ENCODE measurements around the gene TMEM87A.

TMEM87A gene

DNA sequence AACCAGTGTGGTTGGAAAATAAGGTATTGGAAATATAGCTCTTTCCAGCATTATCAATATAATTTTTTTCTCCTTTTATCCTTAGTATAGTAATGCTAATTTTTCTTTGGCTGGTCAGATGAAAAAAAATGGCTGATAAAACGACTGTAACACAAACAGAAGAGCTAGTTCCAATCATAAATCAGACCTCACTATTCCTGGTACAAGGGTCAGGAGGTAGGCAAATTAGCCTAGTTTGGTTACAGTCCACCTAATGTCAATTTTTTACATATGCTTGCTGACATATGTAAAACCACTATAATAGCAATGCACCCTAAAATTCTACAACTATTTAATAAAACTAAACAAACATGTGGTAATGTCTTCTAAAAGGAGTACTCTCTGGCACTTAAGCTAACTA is 45.2 kb downstream of the TMEM87A start:
- TF ChIP-seq EZH2phosphoT487 (IDR thresholded peaks at IDR 0.05; ENCODE audit: low read length) (no peak), EZH2 (optimal IDR thresholded peaks at IDR 0.05; ENCODE audit: low read depth, low read length) (no peak)
- Histone ChIP-seq H3K4me2 (ENCODE audit: low read depth, low read length) (no peak overlapping the region), H3K4me1 (ENCODE audit: low read length) (no peaks in the 10 kb centered on the region), H3K27me3 (replicated peaks; ENCODE audit: insufficient read depth, low read length) (no peaks in the 10 kb centered on the region), H2AFZ (ENCODE audit: low read length) (no peak overlapping the region), H3K9me3 (replicated peaks; ENCODE audit: insufficient read depth, low read length) (no peaks in the 10 kb centered on the region), H3F3A (ENCODE audit: insufficient read depth, low read length) (no peaks in the 10 kb centered on the region), H4K20me1 (ENCODE audit: insufficient read depth, low read length) (no peaks in the 10 kb centered on the region), H3K27ac (ENCODE audit: low read length) (no peak overlapping the region), H3K4me3 (ENCODE audit: low read length) (no peak overlapping the region), H3K9me2 (replicated peaks; ENCODE audit: insufficient read depth, low read length) (no peaks in the 10 kb centered on the region), H3K79me2 (ENCODE audit: low read length) (no peaks in the 10 kb centered on the region), H3K36me3 (replicated peaks; ENCODE audit: insufficient read depth, low read length) (peaks cover 4% of the 10 kb centered on the region), H3K9ac (ENCODE audit: low read length) (no peak overlapping the region)
- no peak for DNase-seq

DNA sequence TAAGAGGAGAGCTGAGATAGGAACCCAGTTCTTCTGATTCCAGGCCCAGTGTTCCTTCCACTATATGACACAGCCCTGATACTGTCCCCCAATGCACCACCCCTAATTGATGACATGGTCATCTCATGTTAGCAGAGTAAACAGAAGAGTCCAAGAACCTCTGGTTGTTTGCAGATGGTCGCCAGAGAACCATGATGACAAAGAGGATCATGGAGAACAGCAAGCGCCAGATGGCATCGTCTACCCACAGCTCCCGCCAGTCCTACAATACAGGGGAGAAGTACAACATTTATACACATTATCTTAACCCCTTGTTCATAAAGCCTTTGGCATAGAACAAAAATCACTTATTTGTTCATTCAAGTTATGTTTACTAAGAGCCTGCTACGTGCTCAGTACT is 46.6 kb downstream of the TMEM87A start:
- H3K4me3 ChIP-seq (ENCODE audit: low read length): no peak overlapping the region
- H3K79me2 ChIP-seq (ENCODE audit: low read length): no peaks in the 10 kb centered on the region
- H3K36me3 ChIP-seq (replicated peaks; ENCODE audit: insufficient read depth, low read length): peaks cover 4% of the 10 kb centered on the region
- H3K27ac ChIP-seq (ENCODE audit: low read length): no peak overlapping the region
- no peaks in the 10 kb centered on the region for H3K4me1 ChIP-seq (ENCODE audit: low read length)
- H3K9me3 ChIP-seq (replicated peaks; ENCODE audit: insufficient read depth, low read length): no peaks in the 10 kb centered on the region
- no peaks in the 10 kb centered on the region for H3K27me3 ChIP-seq (replicated peaks; ENCODE audit: insufficient read depth, low read length)
- no peak for TF ChIP-seq EZH2 (optimal IDR thresholded peaks at IDR 0.05; ENCODE audit: low read depth, low read length)
- TF ChIP-seq, protein P1, sequence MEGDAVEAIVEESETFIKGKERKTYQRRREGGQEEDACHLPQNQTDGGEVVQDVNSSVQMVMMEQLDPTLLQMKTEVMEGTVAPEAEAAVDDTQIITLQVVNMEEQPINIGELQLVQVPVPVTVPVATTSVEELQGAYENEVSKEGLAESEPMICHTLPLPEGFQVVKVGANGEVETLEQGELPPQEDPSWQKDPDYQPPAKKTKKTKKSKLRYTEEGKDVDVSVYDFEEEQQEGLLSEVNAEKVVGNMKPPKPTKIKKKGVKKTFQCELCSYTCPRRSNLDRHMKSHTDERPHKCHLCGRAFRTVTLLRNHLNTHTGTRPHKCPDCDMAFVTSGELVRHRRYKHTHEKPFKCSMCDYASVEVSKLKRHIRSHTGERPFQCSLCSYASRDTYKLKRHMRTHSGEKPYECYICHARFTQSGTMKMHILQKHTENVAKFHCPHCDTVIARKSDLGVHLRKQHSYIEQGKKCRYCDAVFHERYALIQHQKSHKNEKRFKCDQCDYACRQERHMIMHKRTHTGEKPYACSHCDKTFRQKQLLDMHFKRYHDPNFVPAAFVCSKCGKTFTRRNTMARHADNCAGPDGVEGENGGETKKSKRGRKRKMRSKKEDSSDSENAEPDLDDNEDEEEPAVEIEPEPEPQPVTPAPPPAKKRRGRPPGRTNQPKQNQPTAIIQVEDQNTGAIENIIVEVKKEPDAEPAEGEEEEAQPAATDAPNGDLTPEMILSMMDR (IDR thresholded peaks at IDR 0.05; ENCODE audit: low read length): no peak
- TF ChIP-seq EZH2phosphoT487 (IDR thresholded peaks at IDR 0.05; ENCODE audit: low read length): no peak
- no peak overlapping the region for H3K4me2 ChIP-seq (ENCODE audit: low read depth, low read length)
- no peak for DNase-seq
- no peaks in the 10 kb centered on the region for H4K20me1 ChIP-seq (ENCODE audit: insufficient read depth, low read length)
- H2AFZ ChIP-seq (ENCODE audit: low read length): no peak overlapping the region
- no peaks in the 10 kb centered on the region for H3F3A ChIP-seq (ENCODE audit: insufficient read depth, low read length)
- no peak overlapping the region for H3K9ac ChIP-seq (ENCODE audit: low read length)
- no peaks in the 10 kb centered on the region for H3K9me2 ChIP-seq (replicated peaks; ENCODE audit: insufficient read depth, low read length)

DNA sequence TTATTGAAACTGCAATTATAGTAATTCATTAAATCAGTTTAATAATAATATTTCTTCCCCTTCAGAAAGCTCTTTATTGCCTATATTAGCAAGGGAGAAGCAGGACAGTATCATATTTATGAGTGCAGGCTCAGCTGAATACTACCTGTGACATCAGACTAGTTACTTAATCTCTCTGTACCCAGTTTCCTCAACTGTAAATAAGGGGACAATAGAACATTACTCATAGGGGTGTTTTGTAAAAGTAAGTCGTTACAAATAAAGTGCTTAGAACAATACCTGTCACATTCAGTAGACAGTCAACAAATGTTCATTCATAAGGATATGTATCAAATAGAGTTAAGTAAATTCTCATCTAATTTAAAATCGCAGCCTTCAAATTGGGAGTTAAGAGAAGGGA is 53.0 kb downstream of the TMEM87A start:
- no peak for DNase-seq
- no peaks in the 10 kb centered on the region; the same call in 1 of the 2 replicates for H3K36me3 ChIP-seq (replicated peaks; ENCODE audit: insufficient read depth, low read length)
- no peaks in the 10 kb centered on the region for H3K9me2 ChIP-seq (replicated peaks; ENCODE audit: insufficient read depth, low read length)
- H3K4me3 ChIP-seq (ENCODE audit: low read length): no peak overlapping the region
- H3F3A ChIP-seq (ENCODE audit: insufficient read depth, low read length): no peaks in the 10 kb centered on the region
- no peak overlapping the region for H3K4me2 ChIP-seq (ENCODE audit: low read depth, low read length)
- H3K79me2 ChIP-seq (ENCODE audit: low read length): no peaks in the 10 kb centered on the region
- no peaks in the 10 kb centered on the region for H3K4me1 ChIP-seq (ENCODE audit: low read length)
- H3K27ac ChIP-seq (ENCODE audit: low read length): no peak overlapping the region
- H2AFZ ChIP-seq (ENCODE audit: low read length): no peak overlapping the region
- no peaks in the 10 kb centered on the region for H3K27me3 ChIP-seq (replicated peaks; ENCODE audit: insufficient read depth, low read length)
- no peaks in the 10 kb centered on the region for H3K9me3 ChIP-seq (replicated peaks; ENCODE audit: insufficient read depth, low read length)
- no peak overlapping the region for H3K9ac ChIP-seq (ENCODE audit: low read length)
- TF ChIP-seq EZH2 (optimal IDR thresholded peaks at IDR 0.05; ENCODE audit: low read depth, low read length) (no peak), EZH2phosphoT487 (IDR thresholded peaks at IDR 0.05; ENCODE audit: low read length) (no peak)
- TF ChIP-seq, protein P1 (IDR thresholded peaks at IDR 0.05; ENCODE audit: low read length): no peak
- no peaks in the 10 kb centered on the region for H4K20me1 ChIP-seq (ENCODE audit: insufficient read depth, low read length)

DNA sequence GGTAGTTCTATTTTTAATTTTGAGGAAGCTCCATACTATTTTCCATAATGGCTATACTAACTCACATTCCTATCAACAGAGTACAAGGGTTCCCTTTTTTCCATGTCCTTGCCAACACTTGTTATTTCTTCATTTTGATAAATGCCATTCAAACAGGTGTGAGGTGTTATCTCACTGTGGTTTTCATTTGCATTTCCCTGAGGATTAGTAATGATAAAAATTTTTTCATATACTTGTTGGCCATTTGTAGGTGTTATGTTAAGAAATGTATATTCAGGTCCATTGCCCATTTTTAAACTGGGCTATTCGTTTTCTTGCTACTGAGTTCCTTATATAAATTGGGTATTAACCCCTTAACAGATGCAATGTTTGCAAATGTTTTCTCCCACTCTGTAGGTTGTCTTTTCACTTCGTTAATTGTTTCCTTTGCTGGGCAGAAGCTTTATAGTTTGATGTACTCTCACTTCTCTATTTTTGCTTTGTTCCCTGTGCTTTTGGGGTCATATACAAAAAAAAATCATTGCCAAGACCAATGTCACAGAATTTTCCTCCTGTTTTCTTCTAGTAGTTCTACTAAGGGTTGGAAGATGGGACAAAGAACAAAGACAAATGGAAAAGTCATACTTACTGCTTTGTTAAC is 54.2 kb downstream of the TMEM87A start:
- TF ChIP-seq, protein P1 (IDR thresholded peaks at IDR 0.05; ENCODE audit: low read length): no peak
- TF ChIP-seq EZH2 (optimal IDR thresholded peaks at IDR 0.05; ENCODE audit: low read depth, low read length): no peak
- no peak for TF ChIP-seq EZH2phosphoT487 (IDR thresholded peaks at IDR 0.05; ENCODE audit: low read length)
- no peak for DNase-seq
- Histone ChIP-seq H3K27ac (ENCODE audit: low read length) (no peak overlapping the region), H4K20me1 (ENCODE audit: insufficient read depth, low read length) (no peaks in the 10 kb centered on the region), H3K79me2 (ENCODE audit: low read length) (no peaks in the 10 kb centered on the region), H3K9ac (ENCODE audit: low read length) (no peak overlapping the region), H3K4me2 (ENCODE audit: low read depth, low read length) (no peak overlapping the region), H3K27me3 (replicated peaks; ENCODE audit: insufficient read depth, low read length) (no peaks in the 10 kb centered on the region), H3K9me2 (replicated peaks; ENCODE audit: insufficient read depth, low read length) (no peaks in the 10 kb centered on the region), H3K36me3 (replicated peaks; ENCODE audit: insufficient read depth, low read length) (no peaks in the 10 kb centered on the region; the same call in 1 of the 2 replicates), H2AFZ (ENCODE audit: low read length) (no peak overlapping the region), H3K9me3 (replicated peaks; ENCODE audit: insufficient read depth, low read length) (no peaks in the 10 kb centered on the region), H3K4me3 (ENCODE audit: low read length) (no peak overlapping the region), H3K4me1 (ENCODE audit: low read length) (no peaks in the 10 kb centered on the region), H3F3A (ENCODE audit: insufficient read depth, low read length) (no peaks in the 10 kb centered on the region)

Data from MM.1S (cell line).